ENCODE data around the gene GPC5. TPM values are rescaled to one million over a fixed set of nuclear protein-coding genes. Genes with fewer than 3 reads are reported as not detected.

Gene GPC5
- total and polyA plus RNA-seq, 2 of the 13 experiments (the other 11 are each of a cell fraction or from before 2014, with no cell fraction given) = 0.02 to 0.07 TPM

DNA sequence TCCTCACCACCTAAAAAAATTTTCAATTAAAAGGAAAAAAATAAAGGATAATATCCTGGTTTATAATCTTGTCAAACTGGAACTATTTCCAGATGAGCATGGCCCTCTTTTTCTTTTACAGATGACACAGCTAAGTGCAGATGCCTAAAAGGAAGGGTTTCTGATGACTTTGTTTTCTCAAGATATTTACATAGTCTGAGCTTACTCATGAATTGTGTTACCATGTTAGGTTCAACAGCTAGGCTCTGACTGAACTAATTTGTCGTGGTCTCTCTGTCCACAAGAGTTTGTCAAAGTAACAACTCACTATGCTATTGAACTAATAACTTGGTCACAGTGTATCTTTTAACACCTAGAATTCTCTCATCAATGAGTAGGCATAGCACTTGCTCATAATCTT is 780.8 kb downstream of the GPC5 start (continued):
- no peak for TF ChIP-seq ZNF407 (CRISPR knock-in tag; IDR thresholded peaks at IDR 0.05; ENCODE audit: not compliant biosample characterization)

GRCh38 chr13:92187378-92187989 is 789.1 kb downstream of the GPC5 start:
- no peak overlapping the region for H3K9ac ChIP-seq (ENCODE audit: insufficient read depth, low read depth, low read length)
- no peaks in the 10 kb centered on the region for H3K36me3 ChIP-seq (replicated peaks in 1 of 2; ENCODE audit: control insufficient read depth in 1 of 2, insufficient read depth in 2 of 2, low read length in 2 of 2)
- TF ChIP-seq KDM3A (CRISPR knock-in tag; IDR thresholded peaks at IDR 0.05; ENCODE audit: low read depth) (no peak), MAF1 (CRISPR knock-in tag; IDR thresholded peaks at IDR 0.05; ENCODE audit: borderline replicate concordance) (no peak), SMC3 (IDR thresholded peaks at IDR 0.05; ENCODE audit: low read length) (peak; percentile 53), ZNF607 (CRISPR knock-in tag; IDR thresholded peaks at IDR 0.05; ENCODE audit: borderline replicate concordance) (no peak), MAFF (IDR thresholded peaks at IDR 0.05; ENCODE audit: low read depth, low read length) (no peak), STAG1 (CRISPR knock-in tag; IDR thresholded peaks at IDR 0.05) (peak; percentile 67)
- TF ChIP-seq, protein P1, sequence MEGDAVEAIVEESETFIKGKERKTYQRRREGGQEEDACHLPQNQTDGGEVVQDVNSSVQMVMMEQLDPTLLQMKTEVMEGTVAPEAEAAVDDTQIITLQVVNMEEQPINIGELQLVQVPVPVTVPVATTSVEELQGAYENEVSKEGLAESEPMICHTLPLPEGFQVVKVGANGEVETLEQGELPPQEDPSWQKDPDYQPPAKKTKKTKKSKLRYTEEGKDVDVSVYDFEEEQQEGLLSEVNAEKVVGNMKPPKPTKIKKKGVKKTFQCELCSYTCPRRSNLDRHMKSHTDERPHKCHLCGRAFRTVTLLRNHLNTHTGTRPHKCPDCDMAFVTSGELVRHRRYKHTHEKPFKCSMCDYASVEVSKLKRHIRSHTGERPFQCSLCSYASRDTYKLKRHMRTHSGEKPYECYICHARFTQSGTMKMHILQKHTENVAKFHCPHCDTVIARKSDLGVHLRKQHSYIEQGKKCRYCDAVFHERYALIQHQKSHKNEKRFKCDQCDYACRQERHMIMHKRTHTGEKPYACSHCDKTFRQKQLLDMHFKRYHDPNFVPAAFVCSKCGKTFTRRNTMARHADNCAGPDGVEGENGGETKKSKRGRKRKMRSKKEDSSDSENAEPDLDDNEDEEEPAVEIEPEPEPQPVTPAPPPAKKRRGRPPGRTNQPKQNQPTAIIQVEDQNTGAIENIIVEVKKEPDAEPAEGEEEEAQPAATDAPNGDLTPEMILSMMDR (CRISPR knock-in tag; IDR thresholded peaks at IDR 0.05) = peak; percentile 74
- ChIA-PET POLR2A (no interaction called here), CTCF (ENCODE audit: low intra/inter-chr PET ratio, low total read pairs) (no interaction called here)
- FAIRE-seq (peak; percentile 37), DNase-seq (ENCODE audit: low spot score) (peak; percentile 24), ATAC-seq (peak; percentile 76)
- no peaks in the 10 kb centered on the region for H3K79me2 ChIP-seq (ENCODE audit: insufficient read depth, low read length)
- WGBS (ENCODE audit: low lambda C conversion rate) = 0% methylated on average over 1 of the region's 1 CpG
- in situ Hi-C loops (cut with HindIII; ENCODE audit: extremely low pct_ligation_motif_present, low pct_unique_long_range_greater_than_20kb) (no loop called here), intact Hi-C loops (cut with micrococcal nuclease; ENCODE audit: unreplicated experiment) (loop anchor here (10.0 kb wide), 1 partner anchor 243 kb away; no protein-coding TSS in a partner anchor)
- no peaks in the 10 kb centered on the region for H3K4me1 ChIP-seq (ENCODE audit: insufficient read depth, low read length)
- no peak overlapping the region for H3K27ac ChIP-seq (ENCODE audit: extremely low read length, insufficient read depth, low read length)
- H3K9me3 ChIP-seq (ENCODE audit: low read length) = no peaks in the 10 kb centered on the region
- no peak overlapping the region for H2AFZ ChIP-seq (ENCODE audit: low read length)
- H3K27me3 ChIP-seq (ENCODE audit: control insufficient read depth in 1 of 2, insufficient read depth in 2 of 2, low read length in 2 of 2) = no peaks in the 10 kb centered on the region
- H3K4me2 ChIP-seq (ENCODE audit: low read depth, low read length) = no peak overlapping the region
- no peaks in the 10 kb centered on the region for H4K20me1 ChIP-seq (ENCODE audit: insufficient read depth, low read length)
- BruUV-seq (replicated peaks) = no TSS peak
- no peak overlapping the region for H3K4me3 ChIP-seq (replicated peaks in 1 of 3; ENCODE audit: insufficient read depth in 1 of 3, low read depth in 2 of 3, low read length in 3 of 3)

All from HepG2 (cell line).